Neural cell (in vitro differentiated cells): ENCODE results near the gene RNF7.

Source experiments
- CTCF ChIP-seq: fragments of 450-650 bp; IDR thresholded peaks from 2 replicates; pipeline ENCODE4 v1.5.1; 2014; ENCODE audit warnings: antibody characterized with exemption, mild to moderate bottlenecking, moderate library complexity; ENCODE audit not compliant: poor library complexity, severe bottlenecking
- EZH2 ChIP-seq: fragments of 200-600, 300-800 bp; shearing (Covaris generic), sonication (generic); IDR thresholded peaks from 2 replicates; pipeline ENCODE4 v1.6.1; 2014; ENCODE audit warnings: antibody characterized with exemption, low read length, borderline replicate concordance, mild to moderate bottlenecking; ENCODE audit not compliant: insufficient read depth, poor library complexity, severe bottlenecking
- POLR2AphosphoS5 ChIP-seq: IDR thresholded peaks from 2 replicates; pipeline ENCODE4 v1.6.1; 2012
- RAD21 ChIP-seq: fragments of 450-650 bp; conservative IDR thresholded peaks from 2 replicates; pipeline ENCODE4 v1.6.1; 2014; ENCODE audit warnings: antibody characterized with exemption, mild to moderate bottlenecking, moderate library complexity
- REST ChIP-seq: IDR thresholded peaks from 2 replicates; pipeline ENCODE4 v1.6.1; 2012; ENCODE audit warnings: borderline replicate concordance
- TAF1 ChIP-seq: IDR thresholded peaks from 2 replicates; pipeline ENCODE4 v1.6.1; 2012; ENCODE audit warnings: low read depth

GRCh38 chr3:141795276-141795675 lies 57.2 kb downstream of the RNF7 start:
- TF ChIP-seq CTCF (no peak), POLR2AphosphoS5 (no peak), REST (no peak), EZH2 (no peak), TAF1 (no peak), RAD21 (no peak)
